ENCODE data around the gene KIF11.

DNA sequence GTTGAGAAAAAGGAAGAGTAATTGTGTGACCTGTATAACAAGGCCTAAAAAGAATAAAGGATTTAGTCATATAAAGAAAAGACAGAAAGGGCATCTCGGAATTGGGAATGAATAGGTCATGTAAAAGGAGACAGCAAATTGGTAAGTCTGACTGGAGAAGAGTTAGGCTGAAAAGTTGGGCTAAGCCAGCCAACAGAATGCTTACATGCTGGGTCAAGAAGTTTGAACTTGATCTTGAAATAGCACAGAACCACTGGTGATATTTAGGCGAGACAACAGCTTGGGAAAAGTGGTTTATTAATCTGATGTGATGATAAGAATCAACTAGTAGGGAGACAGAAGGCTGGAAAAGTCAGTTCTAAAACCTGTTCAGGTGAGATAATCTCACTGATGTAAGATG lies 23.9 kb upstream of the KIF11 start:
- TF ChIP-seq, protein P1, sequence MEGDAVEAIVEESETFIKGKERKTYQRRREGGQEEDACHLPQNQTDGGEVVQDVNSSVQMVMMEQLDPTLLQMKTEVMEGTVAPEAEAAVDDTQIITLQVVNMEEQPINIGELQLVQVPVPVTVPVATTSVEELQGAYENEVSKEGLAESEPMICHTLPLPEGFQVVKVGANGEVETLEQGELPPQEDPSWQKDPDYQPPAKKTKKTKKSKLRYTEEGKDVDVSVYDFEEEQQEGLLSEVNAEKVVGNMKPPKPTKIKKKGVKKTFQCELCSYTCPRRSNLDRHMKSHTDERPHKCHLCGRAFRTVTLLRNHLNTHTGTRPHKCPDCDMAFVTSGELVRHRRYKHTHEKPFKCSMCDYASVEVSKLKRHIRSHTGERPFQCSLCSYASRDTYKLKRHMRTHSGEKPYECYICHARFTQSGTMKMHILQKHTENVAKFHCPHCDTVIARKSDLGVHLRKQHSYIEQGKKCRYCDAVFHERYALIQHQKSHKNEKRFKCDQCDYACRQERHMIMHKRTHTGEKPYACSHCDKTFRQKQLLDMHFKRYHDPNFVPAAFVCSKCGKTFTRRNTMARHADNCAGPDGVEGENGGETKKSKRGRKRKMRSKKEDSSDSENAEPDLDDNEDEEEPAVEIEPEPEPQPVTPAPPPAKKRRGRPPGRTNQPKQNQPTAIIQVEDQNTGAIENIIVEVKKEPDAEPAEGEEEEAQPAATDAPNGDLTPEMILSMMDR (IDR thresholded peaks at IDR 0.05), result no peak
- TF ChIP-seq POLR2A (IDR thresholded peaks at IDR 0.05), result no peak

All from tibial nerve (tissue), 3 donors.